GM18520 (cell line): ENCODE data around the gene PRMT2.
"Not testable (repeated sequence)": the region's sequence is repeated elsewhere in the genome, so short reads cannot be mapped to it uniquely, and the experiment has no call there.

ENCODE experiments used
- ATAC-seq: cut with Tn5 transposase; IDR thresholded peaks from one replicate; pipeline ENCODE4 v1.9.1; 2021; ENCODE audit not compliant: unreplicated experiment

Gene PRMT2

GRCh38 chr21:46617267-46618051, 18.0 kb upstream of the PRMT2 start:
- ATAC-seq, result no peak

- ATAC-seq, result no peak
Observed at GRCh38 chr21:46618738-46619379, 16.6 kb upstream of the PRMT2 start.

GRCh38 chr21:46619846-46620245, 15.6 kb upstream of the PRMT2 start:
- ATAC-seq, result no peak

- ATAC-seq, result no peak
Observed at GRCh38 chr21:46620846-46621245, 14.6 kb upstream of the PRMT2 start.

GRCh38 chr21:46621457-46622182, 13.9 kb upstream of the PRMT2 start:
- no peak for ATAC-seq

- no peak for ATAC-seq
Observed at GRCh38 chr21:46622226-46622625, 13.2 kb upstream of the PRMT2 start.

GRCh38 chr21:46624050-46624449, 11.4 kb upstream of the PRMT2 start:
- no peak for ATAC-seq

GRCh38 chr21:46625759-46626158, 9.7 kb upstream of the PRMT2 start:
- no peak for ATAC-seq

- no peak for ATAC-seq
Observed at GRCh38 chr21:46626536-46626935, 8.9 kb upstream of the PRMT2 start.

- no peak for ATAC-seq
Observed at GRCh38 chr21:46626975-46627501, 8.4 kb upstream of the PRMT2 start.

- ATAC-seq, result no peak
Observed at GRCh38 chr21:46627726-46628125, 7.7 kb upstream of the PRMT2 start.

GRCh38 chr21:46628868-46629267, 6.6 kb upstream of the PRMT2 start:
- ATAC-seq, result no peak

GRCh38 chr21:46630915-46631314, 4.6 kb upstream of the PRMT2 start:
- ATAC-seq, result not testable (repeated sequence)

- no peak for ATAC-seq
Observed at GRCh38 chr21:46633566-46633965, 1.9 kb upstream of the PRMT2 start.

GRCh38 chr21:46634427-46634826, 1.0 kb upstream of the PRMT2 start:
- no peak for ATAC-seq

- no peak for ATAC-seq
Observed at GRCh38 chr21:46634966-46635323, 529 bp upstream of the PRMT2 start.

- peak; percentile 0 for ATAC-seq
Observed at GRCh38 chr21:46636181-46636512, 673 bp downstream of the PRMT2 start.

- ATAC-seq, result no peak
Observed at GRCh38 chr21:46636550-46637285, 1.2 kb downstream of the PRMT2 start.

- no peak for ATAC-seq
Observed at GRCh38 chr21:46637952-46638746, 2.7 kb downstream of the PRMT2 start.
